GM19463 (cell line): ENCODE measurements around the gene C4orf50.
"Not testable (repeated sequence)": the region's sequence is repeated elsewhere in the genome, so short reads cannot be mapped to it uniquely, and the experiment has no call there.

Experiments
- ATAC-seq: cut with Tn5 transposase; IDR thresholded peaks from one replicate; pipeline ENCODE4 v1.9.1; 2021; ENCODE audit warnings: mild to moderate bottlenecking, moderate library complexity; ENCODE audit not compliant: unreplicated experiment

Gene C4orf50

DNA sequence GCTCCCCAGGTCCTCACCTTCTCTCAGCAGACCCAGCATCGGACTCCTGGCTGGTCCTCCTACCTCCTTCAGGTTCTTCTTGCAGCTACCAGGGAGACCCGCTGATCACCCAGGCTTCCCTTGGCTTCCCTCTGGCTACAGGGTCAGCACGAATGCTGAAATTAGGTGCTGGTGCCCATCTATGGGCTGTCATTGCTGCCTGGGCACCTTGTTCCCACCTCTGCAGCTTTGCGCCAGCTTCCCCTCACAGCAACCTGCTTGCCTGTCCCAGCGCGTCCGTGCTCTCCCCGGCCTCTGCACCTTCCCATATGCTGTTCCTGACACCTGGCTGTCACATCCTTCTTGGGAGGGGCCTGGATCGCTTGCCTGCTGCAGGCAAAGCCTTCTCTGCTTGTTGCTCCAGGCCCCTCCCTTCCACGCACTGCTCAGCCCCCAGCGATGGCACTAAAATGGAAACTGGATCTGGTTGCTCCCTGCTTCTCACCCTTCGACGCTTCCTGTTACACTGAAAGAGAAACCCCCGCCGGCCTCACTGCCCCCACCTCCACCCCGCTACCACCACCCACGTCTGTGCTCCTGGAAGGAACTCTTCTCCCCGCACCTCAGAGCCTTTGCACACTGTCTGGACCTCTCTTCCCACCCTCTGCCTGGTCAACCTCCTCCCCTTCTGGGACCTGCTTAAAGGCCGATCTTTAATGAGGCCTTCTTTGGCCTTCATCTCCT is 22.2 kb downstream of the C4orf50 start:
- no peak for ATAC-seq

- ATAC-seq: no peak
These were observed 24.1 kb downstream of the C4orf50 start for GRCh38 chr4:5993876-5994811.

GRCh38 chr4:5993346-5993745 is 24.9 kb downstream of the C4orf50 start:
- not testable (repeated sequence) for ATAC-seq

GRCh38 chr4:5992828-5993321 is 25.4 kb downstream of the C4orf50 start:
- no peak for ATAC-seq

- no peak for ATAC-seq
These were observed 25.9 kb downstream of the C4orf50 start for GRCh38 chr4:5992171-5992827.

DNA sequence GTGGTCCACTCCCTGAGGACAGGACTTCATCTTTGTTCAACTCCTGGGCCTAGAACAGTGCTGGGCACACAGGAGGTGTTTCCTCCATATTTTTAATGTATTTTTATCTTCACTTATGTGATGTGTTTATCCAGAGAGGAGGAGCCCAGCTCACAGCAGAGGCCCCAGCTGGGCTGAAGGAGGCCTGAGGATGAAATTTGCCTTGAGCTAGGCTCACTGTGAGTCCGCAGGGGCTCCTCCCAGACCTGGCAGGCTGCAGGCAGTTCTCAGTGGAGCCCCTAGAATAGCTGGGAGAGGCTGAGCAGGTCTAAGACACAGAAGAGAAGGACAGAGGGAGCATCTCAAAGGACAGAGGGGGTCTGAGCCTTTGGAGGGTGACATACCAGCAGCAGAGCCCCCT is 26.8 kb downstream of the C4orf50 start:
- ATAC-seq: no peak

- no peak for ATAC-seq
These were observed 27.6 kb downstream of the C4orf50 start for GRCh38 chr4:5990446-5991160.

GRCh38 chr4:5989236-5990225 is 28.7 kb downstream of the C4orf50 start:
- no peak for ATAC-seq

GRCh38 chr4:5988086-5988845 is 30.0 kb downstream of the C4orf50 start:
- ATAC-seq: no peak

GRCh38 chr4:5984843-5985242 is 33.4 kb downstream of the C4orf50 start:
- ATAC-seq: no peak

DNA sequence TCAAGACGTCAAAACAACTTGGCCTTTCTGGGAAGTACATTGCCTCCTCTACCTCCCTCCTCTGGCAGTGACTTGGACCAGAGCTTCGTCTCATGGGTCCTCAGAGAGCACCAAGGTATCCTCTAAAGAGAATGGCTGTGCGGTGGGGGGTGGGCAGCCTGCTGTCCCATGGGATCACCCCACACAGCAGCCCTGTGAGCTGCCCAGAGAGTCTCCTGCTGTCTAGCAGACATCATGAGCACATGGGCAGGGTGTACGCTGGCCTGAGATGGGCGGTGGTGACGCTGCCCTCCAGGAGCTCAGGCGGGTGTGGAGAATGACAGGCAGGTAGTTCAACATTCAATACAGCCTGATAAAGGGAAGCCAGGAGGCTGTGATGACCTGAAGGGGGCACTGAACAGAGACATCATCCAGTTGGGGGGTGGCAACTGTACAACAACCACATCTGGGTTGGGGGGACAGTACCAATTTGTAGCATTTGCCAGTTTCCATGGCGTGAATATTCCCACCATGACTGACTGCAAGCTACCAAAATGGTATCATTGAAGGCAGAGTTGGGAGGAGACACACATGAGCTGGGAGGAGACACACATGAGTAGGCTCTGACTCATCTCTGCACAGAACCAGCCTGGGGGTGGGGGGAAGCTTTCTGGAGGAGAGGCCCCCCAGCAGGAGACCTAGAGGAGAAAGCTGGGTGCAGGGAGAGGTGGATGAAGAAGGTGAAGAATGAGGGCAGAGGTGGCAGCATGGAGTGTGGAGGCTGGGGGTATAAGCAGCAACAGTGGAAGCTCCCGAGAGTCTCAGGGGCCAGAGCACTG is 35.9 kb downstream of the C4orf50 start:
- no peak for ATAC-seq

GRCh38 chr4:5980436-5981155 is 37.6 kb downstream of the C4orf50 start:
- no peak for ATAC-seq

- ATAC-seq: no peak
These were observed 38.2 kb downstream of the C4orf50 start for GRCh38 chr4:5979981-5980380.

DNA sequence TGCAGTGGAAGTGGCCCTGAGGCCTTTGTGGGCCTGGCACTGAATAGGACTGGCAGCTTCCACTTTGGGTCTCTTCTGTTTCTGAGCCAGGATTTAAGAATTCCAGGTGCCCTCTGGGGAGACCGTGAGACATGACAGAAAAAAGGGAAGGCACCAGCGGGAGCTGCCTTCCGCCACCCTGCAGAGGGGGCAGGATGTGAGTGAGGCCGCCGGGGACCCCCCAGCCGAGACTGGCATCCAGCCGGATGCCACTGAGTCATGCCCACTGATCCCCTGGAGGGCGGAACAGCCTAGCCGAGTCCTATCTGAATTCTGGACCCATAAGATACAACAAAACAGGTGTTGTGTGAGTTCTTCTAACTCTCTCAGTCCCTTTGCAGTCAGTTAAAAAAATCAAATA is 41.3 kb downstream of the C4orf50 start:
- no peak for ATAC-seq

DNA sequence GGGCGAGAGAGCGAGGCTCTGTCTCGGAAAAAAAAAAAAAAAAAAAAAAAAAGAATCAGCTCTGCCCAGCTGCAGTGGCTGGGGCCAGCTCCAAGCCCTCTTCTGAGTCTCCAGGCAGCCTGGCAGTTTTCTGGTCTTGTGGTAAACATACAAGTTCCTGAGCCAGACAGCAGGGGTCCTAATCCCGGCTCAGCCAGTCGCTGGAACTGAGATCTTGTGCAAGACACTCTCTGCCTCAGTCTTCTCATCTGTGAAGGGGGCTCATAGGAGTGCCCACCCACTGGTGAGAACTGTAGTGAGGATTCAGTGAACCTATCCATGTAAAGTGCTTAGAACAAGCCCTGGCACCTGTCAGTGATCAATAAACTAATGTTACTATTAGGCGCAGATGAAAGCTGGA is 41.8 kb downstream of the C4orf50 start:
- no peak for ATAC-seq

GRCh38 chr4:5974321-5974720 is 43.9 kb downstream of the C4orf50 start:
- ATAC-seq: no peak

- no peak for ATAC-seq
These were observed 44.6 kb downstream of the C4orf50 start for GRCh38 chr4:5973486-5974220.
